Endothelial cell (in vitro differentiated cells): Measurements from ENCODE around the gene NEDD4L. TPM values are rescaled to one million over a fixed set of nuclear protein-coding genes. Genes with fewer than 3 reads are reported as not detected.

Experiments used
- DNase-seq: peaks from one replicate; pipeline ENCODE4 v3.0.0; 2021; ENCODE audit warnings: low spot score
- H3K27ac Mint-ChIP-seq: one replicate; pipeline ENCODE4 v1.8.0; 2021; ENCODE audit warnings: mixed read lengths, inconsistent platforms; ENCODE audit not compliant: unreplicated experiment
- H3K27me3 Mint-ChIP-seq: one replicate; pipeline ENCODE4 v1.8.0; 2021; ENCODE audit warnings: mild to moderate bottlenecking, moderate library complexity, mixed read lengths, inconsistent platforms; ENCODE audit not compliant: unreplicated experiment
- H3K36me3 Mint-ChIP-seq: one replicate; pipeline ENCODE4 v1.8.0; 2021; ENCODE audit warnings: mild to moderate bottlenecking, low read depth, mixed read lengths, inconsistent platforms; ENCODE audit not compliant: unreplicated experiment
- H3K4me1 Mint-ChIP-seq: one replicate; pipeline ENCODE4 v1.8.0; 2021; ENCODE audit warnings: mild to moderate bottlenecking, mixed read lengths, inconsistent platforms; ENCODE audit not compliant: unreplicated experiment
- H3K4me3 Mint-ChIP-seq: one replicate; pipeline ENCODE4 v1.8.0; 2021; ENCODE audit warnings: mild to moderate bottlenecking, mixed read lengths, inconsistent platforms; ENCODE audit not compliant: unreplicated experiment
- H3K9me3 Mint-ChIP-seq: one replicate; pipeline ENCODE4 v1.8.0; 2021; ENCODE audit warnings: mixed read lengths, inconsistent platforms; ENCODE audit not compliant: unreplicated experiment
- CTCF ChIP-seq: fragments of 200-600 bp; sonication (generic); IDR thresholded peaks from one replicate; pipeline ENCODE4 v1.5.0; 2021; ENCODE audit warnings: antibody characterized with exemption; ENCODE audit not compliant: unreplicated experiment
- total RNA-seq: library from RNA; stranded (reverse); fragmentation: NEBNext Ultra II Directional; extraction: Animal tissue kit (Norgen Biotek cat#: 25700); gene quantifications from one replicate; pipeline ENCODE4 v1.2.1, GENCODE V29; 2021; ENCODE audit not compliant: unreplicated experiment

The NEDD4L gene
- total RNA-seq, 1 donor from 2014 or later = 42.8 TPM

- peak overlapping the region; percentile 19 for H3K27ac Mint-ChIP-seq
Measured at GRCh38 chr18:58055890-58056558, 12.0 kb downstream of the NEDD4L start.

GRCh38 chr18:58056852-58057251, 12.8 kb downstream of the NEDD4L start:
- no peaks in the 10 kb centered on the region for H3K36me3 Mint-ChIP-seq
- TF ChIP-seq CTCF = no peak
- no peaks in the 10 kb centered on the region for H3K9me3 Mint-ChIP-seq
- H3K27me3 Mint-ChIP-seq = peaks cover 3% of the 10 kb centered on the region
- DNase-seq = no peak
- peaks cover 9% of the 10 kb centered on the region for H3K4me1 Mint-ChIP-seq
- H3K4me3 Mint-ChIP-seq = no peak overlapping the region
- H3K27ac Mint-ChIP-seq = no peak overlapping the region

More at GRCh38 chr18:58055890-58056558, 12.0 kb downstream of the NEDD4L start:
- H3K4me1 Mint-ChIP-seq = peaks cover 5% of the 10 kb centered on the region
- no peak for TF ChIP-seq CTCF
- no peaks in the 10 kb centered on the region for H3K36me3 Mint-ChIP-seq
- no peak overlapping the region for H3K4me3 Mint-ChIP-seq
- peaks cover 3% of the 10 kb centered on the region for H3K27me3 Mint-ChIP-seq
- no peak for DNase-seq
- H3K9me3 Mint-ChIP-seq = no peaks in the 10 kb centered on the region

- Mint-ChIP-seq H3K27ac (no peak overlapping the region), H3K36me3 (no peaks in the 10 kb centered on the region), H3K4me3 (no peak overlapping the region), H3K27me3 (peaks cover 3% of the 10 kb centered on the region), H3K4me1 (peaks cover 9% of the 10 kb centered on the region), H3K9me3 (no peaks in the 10 kb centered on the region)
- DNase-seq = no peak
- no peak for TF ChIP-seq CTCF
Measured at GRCh38 chr18:58057291-58057965, 13.4 kb downstream of the NEDD4L start.

- no peak overlapping the region for H3K27ac Mint-ChIP-seq
Measured at GRCh38 chr18:58058720-58059119, 14.7 kb downstream of the NEDD4L start.

More at GRCh38 chr18:58058720-58059119, 14.7 kb downstream of the NEDD4L start:
- no peaks in the 10 kb centered on the region for H3K36me3 Mint-ChIP-seq
- DNase-seq = no peak
- H3K4me1 Mint-ChIP-seq = peaks cover 9% of the 10 kb centered on the region
- no peaks in the 10 kb centered on the region for H3K9me3 Mint-ChIP-seq
- no peak overlapping the region for H3K4me3 Mint-ChIP-seq
- no peak for TF ChIP-seq CTCF
- H3K27me3 Mint-ChIP-seq = peaks cover 3% of the 10 kb centered on the region
